H1 (cell line): ENCODE measurements around the gene CCNG1. TPM values are rescaled to one million over a fixed set of nuclear protein-coding genes. Genes with fewer than 3 reads are reported as not detected.

Experiments
- GABPA ChIP-seq: IDR thresholded peaks from 2 replicates; pipeline ENCODE4 v1.6.1; 2011; ENCODE audit warnings: mild to moderate bottlenecking, low read length, moderate library complexity, borderline replicate concordance; ENCODE audit not compliant: insufficient read depth
- MAX ChIP-seq: IDR thresholded peaks from 2 replicates; pipeline ENCODE4 v1.6.1; 2012; ENCODE audit warnings: inconsistent platforms
- polyA plus RNA-seq, 7 experiments: library from polyadenylated mRNA; depleted of rRNA in 3 of 7; stranded (reverse) in 5 of 7; unstranded in 2 of 7; fragments of >200 nt in 5 of 7; fragments of 200-250 nt in 2 of 7; gene quantifications; 1 replicate in 5 of 7; 2 replicates in 1 of 7; 4 replicates in 1 of 7; pipeline versions ENCODE4 v1.2.1 to v1.2.3, GENCODE V29; 2011 to 2013; ENCODE audit warnings: missing spikeins in 2 of 7, mixed read lengths in 2 of 7
- total RNA-seq: library from RNA; stranded (reverse); fragmentation: NEBNext Ultra II Directional; extraction: Animal tissue kit (Norgen Biotek cat#: 25700); gene quantifications from 2 replicates; pipeline ENCODE4 v1.2.1, GENCODE V29; 2021

Gene CCNG1
- total and polyA plus RNA-seq, 2 of the 8 experiments (the other 6 are each of a cell fraction or from before 2014, with no cell fraction given) = 165 to 369 TPM

GRCh38 chr5:163489055-163489744 lies 51.8 kb downstream of the CCNG1 start (continued):
- TF ChIP-seq GABPA (no peak), MAX (peak; percentile 39; the same call in 1 of the 2 replicates)
- TF ChIP-seq, all 59 proteins: peak for 7
